ENCODE results near the gene ASNSD1. TPM values are rescaled to one million over a fixed set of nuclear protein-coding genes. Genes with fewer than 3 reads are reported as not detected.
A peak's percentile ranks its signal among the peaks of the same experiment; 100 is the strongest.

The ASNSD1 gene
- total RNA-seq, 1 donor from 2014 or later, result 31.7 TPM

DNA sequence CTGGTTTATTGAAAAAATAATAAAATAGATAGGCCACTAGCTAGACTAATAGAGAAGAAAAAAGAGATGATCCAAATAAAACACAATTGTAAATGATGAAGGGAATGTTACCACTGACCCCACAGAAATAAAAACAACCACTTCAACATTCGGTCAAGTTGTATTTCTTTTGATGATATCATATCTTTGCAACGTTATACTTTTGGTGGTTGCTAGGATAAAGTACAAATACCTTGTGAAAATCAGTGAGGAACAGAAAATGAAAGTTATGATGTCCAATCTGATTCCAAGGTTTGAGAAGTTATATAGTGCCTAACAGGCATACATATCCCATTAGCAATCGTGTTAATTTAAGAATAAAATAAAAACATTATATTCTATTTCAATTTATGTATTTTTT is 6.6 kb upstream of the ASNSD1 start:
- Mint-ChIP-seq H3K4me1 (ENCODE audit: low read depth, unreplicated experiment) (peaks cover 4% of the 10 kb centered on the region), H3K27me3 (ENCODE audit: low read depth, unreplicated experiment) (no peaks in the 10 kb centered on the region), H3K36me3 (ENCODE audit: low read depth, unreplicated experiment) (no peaks in the 10 kb centered on the region), H3K4me3 (ENCODE audit: unreplicated experiment) (no peak overlapping the region), H3K9me3 (ENCODE audit: unreplicated experiment) (peaks cover 16% of the 10 kb centered on the region), H3K27ac (ENCODE audit: unreplicated experiment) (no peak overlapping the region)
- Histone ChIP-seq H3K4me1 (ENCODE audit: insufficient read depth, low read length) (peaks cover 3% of the 10 kb centered on the region), H3K36me3 (ENCODE audit: insufficient read depth, low read length) (no peaks in the 10 kb centered on the region), H3K9ac (ENCODE audit: low read length) (no peak overlapping the region), H4K20me1 (ENCODE audit: insufficient read depth, low read length) (no peaks in the 10 kb centered on the region), H3K4me3 (ENCODE audit: insufficient read depth, low read depth, low read length) (no peak overlapping the region), H2AFZ (ENCODE audit: low read depth, low read length) (no peak overlapping the region), H3K79me2 (ENCODE audit: insufficient read depth, low read length) (no peaks in the 10 kb centered on the region), H3K27ac (ENCODE audit: low read depth, low read length) (no peak overlapping the region), H3K4me2 (ENCODE audit: low read length) (no peak overlapping the region), H3K9me3 (ENCODE audit: insufficient read depth, low read depth, low read length) (no peaks in the 10 kb centered on the region), H3K27me3 (ENCODE audit: insufficient read depth, low read length) (no peaks in the 10 kb centered on the region)
- FAIRE-seq (no peak), DNase-seq (ENCODE audit: low read depth) (no peak)
- TF ChIP-seq EZH2 (IDR thresholded peaks at IDR 0.05; ENCODE audit: insufficient read depth, low read length) (no peak), CTCF (IDR thresholded peaks at IDR 0.05; ENCODE audit: insufficient read depth, low read depth, low read length) (no peak)

DNA sequence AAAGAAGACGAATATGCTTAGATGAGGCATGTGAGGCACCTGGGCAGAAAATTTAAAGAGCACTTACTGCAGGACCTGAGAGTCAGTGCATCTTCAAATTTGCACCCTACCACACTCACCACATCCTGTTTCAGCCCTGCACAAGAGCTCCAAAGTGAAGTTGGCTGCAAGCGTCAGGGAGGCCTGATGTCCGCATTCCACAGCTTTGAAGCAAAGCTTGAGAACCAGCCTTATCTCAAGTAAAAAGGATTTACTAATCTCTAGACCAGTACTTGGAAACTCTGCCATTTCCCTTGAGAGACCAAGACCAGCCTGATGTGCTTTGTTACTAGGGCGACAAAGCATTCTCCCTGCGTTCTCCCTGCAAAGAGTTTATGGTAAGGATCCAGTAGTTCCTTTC is 3.4 kb upstream of the ASNSD1 start:
- TF ChIP-seq EZH2 (IDR thresholded peaks at IDR 0.05; ENCODE audit: insufficient read depth, low read length) (no peak), CTCF (IDR thresholded peaks at IDR 0.05; ENCODE audit: insufficient read depth, low read depth, low read length) (no peak)
- no peak overlapping the region for H3K9ac ChIP-seq (ENCODE audit: low read length)
- Mint-ChIP-seq H3K9me3 (ENCODE audit: unreplicated experiment) (peaks cover 1% of the 10 kb centered on the region), H3K27ac (ENCODE audit: unreplicated experiment) (peak overlapping the region; percentile 41), H3K36me3 (ENCODE audit: low read depth, unreplicated experiment) (no peaks in the 10 kb centered on the region), H3K4me3 (ENCODE audit: unreplicated experiment) (no peak overlapping the region), H3K27me3 (ENCODE audit: low read depth, unreplicated experiment) (no peaks in the 10 kb centered on the region), H3K4me1 (ENCODE audit: low read depth, unreplicated experiment) (peaks cover 4% of the 10 kb centered on the region)
- H3K79me2 ChIP-seq (ENCODE audit: insufficient read depth, low read length), result peaks cover 17% of the 10 kb centered on the region
- H3K4me1 ChIP-seq (ENCODE audit: insufficient read depth, low read length), result peaks cover 10% of the 10 kb centered on the region
- no peak overlapping the region for H2AFZ ChIP-seq (ENCODE audit: low read depth, low read length)
- FAIRE-seq, result no peak
- H3K4me3 ChIP-seq (ENCODE audit: insufficient read depth, low read depth, low read length), result no peak overlapping the region
- H4K20me1 ChIP-seq (ENCODE audit: insufficient read depth, low read length), result peaks cover 7% of the 10 kb centered on the region
- H3K4me2 ChIP-seq (ENCODE audit: low read length), result no peak overlapping the region
- H3K36me3 ChIP-seq (ENCODE audit: insufficient read depth, low read length), result no peaks in the 10 kb centered on the region
- peak; percentile 86 for DNase-seq (ENCODE audit: low read depth)
- H3K27ac ChIP-seq (ENCODE audit: low read depth, low read length), result peak overlapping the region; percentile 21
- H3K27me3 ChIP-seq (ENCODE audit: insufficient read depth, low read length), result no peaks in the 10 kb centered on the region
- no peaks in the 10 kb centered on the region for H3K9me3 ChIP-seq (ENCODE audit: insufficient read depth, low read depth, low read length)

DNA sequence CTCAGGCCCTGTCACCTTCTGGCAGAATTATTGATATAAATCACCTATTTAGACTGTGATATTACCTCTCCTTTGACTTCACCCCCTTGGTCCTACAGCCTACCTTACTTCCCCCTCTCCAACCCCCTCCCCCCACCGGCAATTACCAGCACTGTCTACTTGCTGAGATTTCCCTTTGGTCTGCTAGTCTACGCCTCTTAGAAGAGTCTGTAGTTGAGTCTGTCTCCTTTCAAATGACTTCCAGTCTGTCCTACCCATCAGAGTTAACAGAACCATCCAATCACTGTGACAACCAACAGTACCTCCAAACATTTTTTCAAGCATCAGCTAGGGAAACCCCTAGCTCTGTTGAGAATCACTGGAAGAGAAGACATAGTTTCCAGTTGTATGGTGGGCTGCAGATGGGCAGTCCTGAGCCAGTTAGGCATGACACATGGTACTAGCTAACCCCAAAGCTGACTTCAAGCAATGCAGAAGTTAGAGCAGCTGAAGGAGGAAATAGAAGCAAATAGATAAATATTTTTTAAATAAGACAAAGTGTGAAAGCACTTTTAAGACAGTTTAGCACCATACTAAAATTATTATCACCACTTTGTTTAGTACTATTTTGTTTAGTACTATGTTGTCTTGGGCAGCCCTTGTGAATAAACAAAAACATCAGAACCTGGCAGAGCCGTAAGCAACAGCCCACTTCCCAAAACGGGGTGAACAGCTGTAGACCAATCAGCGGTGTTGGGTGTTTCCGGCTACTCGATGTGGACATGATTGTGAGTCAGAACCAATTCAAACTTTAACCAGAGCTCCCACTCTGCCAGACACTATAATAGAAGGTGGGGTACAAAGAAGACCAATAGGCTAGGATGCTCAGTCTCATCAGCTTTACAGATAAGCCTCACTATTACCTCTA is 2.7 kb upstream of the ASNSD1 start:
- no peak for FAIRE-seq
- Histone ChIP-seq H3K79me2 (ENCODE audit: insufficient read depth, low read length) (peaks cover 21% of the 10 kb centered on the region), H3K4me2 (ENCODE audit: low read length) (no peak overlapping the region), H3K27me3 (ENCODE audit: insufficient read depth, low read length) (no peaks in the 10 kb centered on the region), H4K20me1 (ENCODE audit: insufficient read depth, low read length) (peaks cover 7% of the 10 kb centered on the region), H3K4me1 (ENCODE audit: insufficient read depth, low read length) (peaks cover 10% of the 10 kb centered on the region), H3K4me3 (ENCODE audit: insufficient read depth, low read depth, low read length) (no peak overlapping the region), H3K9me3 (ENCODE audit: insufficient read depth, low read depth, low read length) (no peaks in the 10 kb centered on the region), H3K36me3 (ENCODE audit: insufficient read depth, low read length) (no peaks in the 10 kb centered on the region), H2AFZ (ENCODE audit: low read depth, low read length) (no peak overlapping the region), H3K9ac (ENCODE audit: low read length) (no peak overlapping the region), H3K27ac (ENCODE audit: low read depth, low read length) (peak overlapping the region; percentile 21)
- TF ChIP-seq CTCF (IDR thresholded peaks at IDR 0.05; ENCODE audit: insufficient read depth, low read depth, low read length) (no peak), EZH2 (IDR thresholded peaks at IDR 0.05; ENCODE audit: insufficient read depth, low read length) (no peak)
- no peak for DNase-seq (ENCODE audit: low read depth)
- peaks cover 1% of the 10 kb centered on the region for H3K9me3 Mint-ChIP-seq (ENCODE audit: unreplicated experiment)
- no peak overlapping the region for H3K4me3 Mint-ChIP-seq (ENCODE audit: unreplicated experiment)
- no peaks in the 10 kb centered on the region for H3K27me3 Mint-ChIP-seq (ENCODE audit: low read depth, unreplicated experiment)
- H3K36me3 Mint-ChIP-seq (ENCODE audit: low read depth, unreplicated experiment), result peaks cover 1% of the 10 kb centered on the region
- H3K27ac Mint-ChIP-seq (ENCODE audit: unreplicated experiment), result no peak overlapping the region
- peaks cover 5% of the 10 kb centered on the region for H3K4me1 Mint-ChIP-seq (ENCODE audit: low read depth, unreplicated experiment)

Measured in astrocyte (in vitro differentiated cells and primary cell).